LNCaP clone FGC (cell line): ENCODE results near the gene IL24.
A peak's percentile ranks its signal among the peaks of the same experiment; 100 is the strongest.

Experiments
- DNase-seq: peaks from one replicate; pipeline ENCODE4 v3.0.0-alpha.2; 2011; ENCODE audit warnings: low read depth
- H3K4me3 ChIP-seq: 2 replicates; pipeline ENCODE4 v1.5.1; 2011; ENCODE audit warnings: mild to moderate bottlenecking, low read depth, low read length, control low read depth
- CTCF ChIP-seq: IDR thresholded peaks from 2 replicates; pipeline ENCODE4 v1.5.1; 2012; ENCODE audit warnings: mild to moderate bottlenecking; ENCODE audit not compliant: control insufficient read depth, insufficient read depth; ENCODE audit errors: extremely low read depth

Gene IL24

DNA sequence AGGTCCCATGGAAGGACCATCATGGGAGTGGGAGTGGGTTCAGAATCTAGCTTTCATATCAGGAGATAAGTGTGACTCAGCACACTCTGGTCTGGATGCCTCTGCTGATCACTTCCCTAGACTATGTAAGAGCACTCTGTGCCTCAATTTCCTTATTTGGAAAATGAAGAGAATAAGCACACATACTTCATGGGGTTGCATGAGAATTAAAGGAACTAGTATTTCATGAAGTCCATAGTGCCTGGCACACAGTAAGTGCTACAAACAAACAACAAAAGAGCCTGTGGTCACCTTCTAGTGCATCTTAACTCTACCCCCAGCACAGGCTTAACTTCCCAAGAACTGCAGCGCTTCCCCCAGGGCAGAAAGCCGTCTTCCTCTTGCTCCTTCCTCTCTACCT lies 41.4 kb upstream of the IL24 start:
- no peak for DNase-seq
- H3K4me3 ChIP-seq = no peak overlapping the region
- TF ChIP-seq CTCF = no peak

- TF ChIP-seq CTCF = no peak
- no peak overlapping the region for H3K4me3 ChIP-seq
- no peak for DNase-seq
Measured at GRCh38 chr1:206856674-206857464, 40.4 kb upstream of the IL24 start.

DNA sequence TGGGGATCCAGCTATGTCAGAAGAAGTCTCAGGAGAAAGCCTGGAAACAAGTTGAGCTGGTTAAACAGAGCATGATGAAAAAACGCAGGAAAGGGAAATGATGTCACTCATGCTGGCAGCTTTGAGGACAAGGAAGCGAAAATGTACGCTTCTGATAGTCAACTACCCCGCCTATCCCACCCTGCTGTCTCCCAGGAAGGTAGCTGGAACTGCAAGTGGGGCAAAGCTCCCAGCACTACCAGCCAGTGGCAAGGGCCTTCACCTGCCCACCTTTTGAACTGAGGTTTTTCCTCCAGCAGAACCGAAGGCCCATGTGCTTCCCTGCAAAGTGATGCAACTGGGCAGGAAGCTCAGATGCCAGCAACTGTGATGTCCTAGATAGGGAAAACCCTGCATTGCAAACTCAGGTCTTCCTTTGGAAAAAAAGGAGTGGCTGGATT lies 38.1 kb upstream of the IL24 start:
- no peak for TF ChIP-seq CTCF
- DNase-seq = peak; percentile 4
- no peak overlapping the region for H3K4me3 ChIP-seq

DNA sequence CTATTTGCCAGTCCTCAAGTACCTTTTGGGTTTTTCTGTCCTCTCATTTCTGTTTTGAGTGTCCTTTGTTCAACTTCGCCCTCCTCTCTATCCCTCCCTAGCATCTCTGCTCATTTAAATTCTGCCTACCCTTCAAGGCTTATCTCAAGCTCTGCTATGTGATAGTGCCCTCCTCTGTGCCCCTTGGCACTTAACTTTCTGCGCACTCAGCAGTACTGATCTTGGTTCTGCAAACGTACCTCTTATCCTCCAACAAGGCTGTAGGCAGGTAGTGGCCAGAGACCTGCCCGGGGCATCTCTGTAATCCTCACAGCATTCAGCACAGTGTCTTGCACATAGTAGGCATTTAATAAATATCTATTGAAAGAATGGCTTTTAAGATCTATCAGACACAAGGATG lies 37.1 kb upstream of the IL24 start:
- no peak for DNase-seq
- no peak for TF ChIP-seq CTCF
- no peak overlapping the region for H3K4me3 ChIP-seq

DNA sequence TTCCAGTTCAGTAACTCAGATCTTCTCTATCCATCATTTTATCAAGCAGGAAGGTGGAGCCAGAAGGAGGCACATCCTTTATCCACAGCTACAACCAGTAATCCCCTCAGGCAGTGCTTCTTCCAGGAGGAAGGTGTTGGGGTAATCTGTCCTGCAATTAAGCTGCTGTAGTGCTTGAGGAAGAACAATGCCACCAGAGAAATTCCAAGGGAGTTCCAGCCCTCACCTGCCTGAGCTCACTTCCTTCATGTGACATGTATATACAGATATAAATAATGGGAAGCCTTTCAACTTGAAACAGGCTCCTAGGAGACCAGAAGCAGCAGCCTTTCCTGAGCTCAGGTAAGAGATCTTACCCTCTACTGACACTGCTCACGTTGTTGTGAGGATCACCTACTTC lies 34.0 kb upstream of the IL24 start:
- H3K4me3 ChIP-seq = no peak overlapping the region
- no peak for TF ChIP-seq CTCF

DNA sequence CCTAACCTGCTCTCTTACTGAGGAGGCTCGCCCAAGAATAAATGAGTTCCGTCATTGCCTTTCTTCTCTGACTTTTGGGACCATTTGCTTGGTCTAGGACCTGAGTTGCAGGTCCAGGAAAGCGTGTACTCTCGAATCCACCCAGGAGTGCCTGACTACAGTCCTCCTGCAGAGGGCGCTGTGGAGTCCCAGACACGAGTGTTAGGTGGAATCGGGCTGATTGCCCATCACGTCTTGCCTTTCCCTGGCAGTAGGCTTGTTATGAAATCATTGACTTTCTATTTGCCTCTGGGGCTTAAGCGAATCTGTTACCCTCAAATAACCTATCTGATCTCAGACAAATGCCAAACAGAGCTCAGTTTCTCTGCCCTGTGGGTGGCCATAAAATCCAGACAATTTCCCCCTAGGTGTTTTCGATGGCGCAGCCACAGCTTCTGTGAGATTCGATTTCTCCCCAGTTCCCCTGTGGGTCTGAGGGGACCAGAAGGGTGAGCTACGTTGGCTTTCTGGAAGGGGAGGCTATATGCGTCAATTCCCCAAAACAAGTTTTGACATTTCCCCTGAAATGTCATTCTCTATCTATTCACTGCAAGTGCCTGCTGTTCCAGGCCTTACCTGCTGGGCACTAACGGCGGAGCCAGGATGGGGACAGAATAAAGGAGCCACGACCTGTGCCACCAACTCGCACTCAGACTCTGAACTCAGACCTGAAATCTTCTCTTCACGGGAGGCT lies 32.1 kb upstream of the IL24 start, which contains the start of gene IL20:
IL20 (plus strand) TSS at position 685 of the 733 bp plus-strand sequence. CDS start 230 bp downstream, outside the sequence.
- peak; percentile 83 for DNase-seq
- no peak within 1 kb of the TSS for H3K4me3 ChIP-seq
- TF ChIP-seq CTCF = peak; percentile 98

More for the DNA sequence above, 34.0 kb upstream of the IL24 start:
- no peak for DNase-seq
